GM19397 (cell line): ENCODE measurements around the gene PDE4B.

Experiments
- ATAC-seq: cut with Tn5 transposase; IDR thresholded peaks from one replicate; pipeline ENCODE4 v1.9.1; 2021; ENCODE audit warnings: mild to moderate bottlenecking, moderate library complexity; ENCODE audit not compliant: unreplicated experiment

The PDE4B gene

DNA sequence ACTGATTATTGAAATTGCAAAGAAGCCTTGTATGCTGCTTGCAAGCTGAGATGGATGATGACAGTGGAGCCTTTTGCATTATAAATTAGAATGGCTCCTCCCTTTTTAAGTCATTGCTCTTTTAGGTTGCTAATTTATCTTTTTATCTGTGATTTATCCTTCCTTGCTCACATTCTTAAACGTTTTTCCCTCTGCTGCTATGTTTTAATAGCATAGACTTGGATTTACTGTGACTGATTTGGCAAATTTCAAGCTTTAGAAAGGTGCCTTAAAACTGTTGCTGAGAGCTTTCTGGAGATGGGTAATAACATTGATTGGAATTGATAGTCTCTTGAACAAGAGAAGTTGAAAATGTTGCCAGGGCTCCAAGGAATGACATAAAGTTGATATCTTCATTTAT is 427.8 kb downstream of the PDE4B start:
- ATAC-seq: no peak

DNA sequence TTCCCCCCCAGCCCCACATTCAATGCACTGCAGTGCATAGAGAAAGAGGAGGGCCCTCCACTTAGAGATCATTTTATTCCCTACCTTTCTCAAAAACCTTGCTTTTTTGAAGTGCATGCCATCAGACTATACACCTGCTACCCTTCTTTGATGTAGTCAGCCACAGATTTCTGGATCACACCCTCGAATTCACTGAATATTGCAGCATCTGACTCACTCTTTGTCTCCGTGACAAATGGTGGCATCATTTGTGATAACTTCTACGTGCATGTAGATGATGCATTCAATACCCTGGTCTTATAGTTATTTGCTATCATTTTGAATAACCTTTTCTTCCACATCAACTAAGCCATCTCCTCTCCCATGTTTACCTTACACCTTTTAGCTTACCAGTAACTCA is 431.0 kb downstream of the PDE4B start:
- ATAC-seq: no peak

DNA sequence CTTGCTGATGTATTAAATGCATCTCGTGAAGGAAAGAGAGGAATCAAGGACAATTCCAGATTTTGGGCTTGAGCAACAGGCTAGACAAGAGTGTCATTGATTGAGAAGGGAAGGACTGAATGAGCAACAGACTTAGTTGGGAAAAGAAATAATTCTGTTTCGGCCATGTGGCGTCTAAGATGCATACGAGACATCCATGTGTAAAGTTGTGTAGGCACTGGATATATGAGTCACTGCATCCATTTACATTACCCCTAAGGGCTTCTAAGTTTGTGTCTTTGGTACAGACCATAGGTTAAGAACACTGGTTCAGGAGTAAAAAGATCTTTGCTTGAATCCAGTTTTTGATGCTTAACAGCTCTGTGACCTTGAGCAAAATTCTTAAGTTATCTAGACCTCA is 434.3 kb downstream of the PDE4B start:
- no peak for ATAC-seq

DNA sequence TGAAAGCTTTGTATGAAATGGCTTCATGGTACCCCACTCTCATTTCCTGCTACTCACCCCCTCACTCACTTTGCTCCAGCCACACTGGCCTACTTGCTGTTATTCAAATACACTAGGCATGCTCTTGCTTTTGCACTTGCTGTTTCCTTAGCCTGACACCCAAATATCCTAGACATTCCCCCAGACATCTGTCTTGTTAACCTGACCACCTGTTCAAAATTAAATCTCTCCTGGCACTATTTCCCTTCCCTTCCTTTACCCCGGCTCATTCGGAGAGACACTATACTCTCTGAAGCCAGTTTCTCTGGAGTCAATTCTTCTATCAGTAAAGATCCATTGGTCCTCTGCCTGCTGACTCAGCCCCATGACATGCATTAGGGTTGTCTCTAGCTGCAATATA is 435.3 kb downstream of the PDE4B start:
- ATAC-seq: no peak

DNA sequence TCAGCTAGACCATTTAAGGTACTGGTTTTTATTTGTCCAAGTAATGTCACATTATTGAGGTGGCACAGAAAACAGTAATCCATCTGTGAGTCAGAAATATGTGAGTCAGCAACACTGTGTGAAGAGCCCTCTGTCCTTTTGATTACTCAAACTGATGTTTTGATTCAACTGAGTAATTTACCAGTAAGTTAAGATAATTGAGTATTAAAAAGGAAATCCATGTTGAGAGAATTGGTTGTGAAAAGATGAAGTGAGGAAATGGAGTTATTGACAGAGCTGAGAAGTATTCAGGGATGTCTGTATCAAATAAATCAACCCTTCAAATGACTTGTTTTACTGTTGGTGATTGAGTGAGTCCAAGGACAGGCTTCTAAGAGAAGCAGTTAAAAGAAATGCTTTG is 438.5 kb downstream of the PDE4B start:
- no peak for ATAC-seq

DNA sequence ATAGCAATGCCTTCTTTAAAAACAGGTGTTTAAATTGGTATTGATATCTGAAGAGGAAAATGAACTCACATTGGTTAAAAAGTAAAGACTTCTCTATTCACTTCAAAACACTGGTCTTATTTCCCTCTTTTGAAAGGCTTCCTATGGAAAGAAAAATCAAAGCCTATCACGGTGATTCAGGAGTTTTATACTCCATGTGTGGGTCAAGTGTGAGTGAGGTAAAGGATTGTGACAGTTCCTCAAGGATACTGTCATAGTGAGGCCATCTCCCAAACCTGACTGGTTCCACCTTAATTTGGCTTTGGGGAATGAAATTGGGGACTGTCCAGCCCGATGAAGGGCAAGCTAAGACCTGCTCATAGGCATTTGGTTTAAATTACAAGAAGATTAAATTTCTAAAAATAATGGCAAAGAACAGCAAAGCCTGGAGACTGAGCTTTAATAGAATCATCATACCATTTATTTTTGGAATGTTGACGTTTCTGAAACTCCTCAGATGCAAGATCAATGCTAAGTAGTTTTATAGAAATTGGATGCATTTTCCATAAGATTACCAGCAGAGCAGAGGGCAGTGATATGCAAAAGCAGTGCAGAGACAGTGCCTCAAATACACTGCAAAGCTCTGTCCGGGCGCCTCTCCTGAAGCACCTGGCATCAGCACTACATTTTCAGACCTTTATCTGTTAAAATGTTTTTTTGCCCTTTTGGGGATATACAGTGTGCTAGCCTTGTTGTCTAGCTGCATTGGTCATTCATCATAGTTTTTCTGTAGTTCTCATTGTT is 439.2 kb downstream of the PDE4B start:
- no peak for ATAC-seq

DNA sequence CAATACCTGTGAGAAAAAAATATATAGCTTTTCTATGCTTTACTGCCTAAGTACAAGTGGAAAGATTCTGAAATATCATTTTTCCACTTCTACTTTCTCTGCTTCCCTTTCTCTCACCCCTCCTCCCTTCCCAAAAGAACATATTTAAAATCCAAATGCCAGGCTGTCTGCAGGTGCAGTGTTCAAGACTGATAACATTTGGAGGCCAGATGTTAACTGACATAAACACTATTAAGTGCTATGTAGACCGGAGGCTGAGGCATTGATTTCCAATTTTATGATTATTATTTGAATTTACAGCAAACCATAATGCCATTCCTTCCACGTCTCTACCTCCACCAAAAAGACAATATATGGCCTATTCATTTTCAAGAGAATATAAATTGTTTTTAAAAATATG is 444.3 kb downstream of the PDE4B start:
- ATAC-seq: no peak

DNA sequence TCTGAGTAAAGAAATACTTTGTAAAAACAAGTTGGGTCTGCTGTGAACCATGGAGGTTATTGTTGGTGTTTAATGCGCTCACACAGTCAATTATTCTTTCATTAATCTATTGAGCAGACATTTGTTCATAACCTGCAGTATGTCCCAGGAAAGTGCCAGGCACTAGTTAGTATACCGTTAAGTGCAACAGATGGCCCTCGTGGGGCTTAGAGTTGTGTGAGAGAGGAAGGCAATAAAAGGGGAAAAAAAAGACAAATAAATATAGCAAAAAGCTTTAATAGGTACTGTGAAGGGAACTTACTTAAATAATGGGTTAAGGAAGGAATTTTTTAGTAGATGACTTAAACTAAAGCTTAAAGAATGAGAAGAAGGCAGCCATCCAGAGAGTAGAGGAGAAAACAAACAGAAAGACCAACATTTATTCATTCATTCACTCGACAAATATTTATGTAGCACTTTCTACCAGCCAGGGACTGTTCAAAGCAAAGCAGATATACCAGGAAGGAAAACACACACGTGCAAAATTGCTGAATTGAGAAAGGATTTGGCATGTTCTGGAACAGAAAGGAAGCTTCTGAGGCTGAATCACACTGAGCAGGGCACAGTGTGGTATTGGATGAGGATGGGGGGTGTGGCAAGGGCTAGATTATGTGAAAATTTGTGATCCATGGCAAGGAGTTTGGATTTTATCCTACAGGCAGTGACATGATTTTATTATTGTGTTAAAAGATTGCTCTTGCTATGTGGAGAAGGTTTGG is 445.2 kb downstream of the PDE4B start:
- no peak for ATAC-seq

DNA sequence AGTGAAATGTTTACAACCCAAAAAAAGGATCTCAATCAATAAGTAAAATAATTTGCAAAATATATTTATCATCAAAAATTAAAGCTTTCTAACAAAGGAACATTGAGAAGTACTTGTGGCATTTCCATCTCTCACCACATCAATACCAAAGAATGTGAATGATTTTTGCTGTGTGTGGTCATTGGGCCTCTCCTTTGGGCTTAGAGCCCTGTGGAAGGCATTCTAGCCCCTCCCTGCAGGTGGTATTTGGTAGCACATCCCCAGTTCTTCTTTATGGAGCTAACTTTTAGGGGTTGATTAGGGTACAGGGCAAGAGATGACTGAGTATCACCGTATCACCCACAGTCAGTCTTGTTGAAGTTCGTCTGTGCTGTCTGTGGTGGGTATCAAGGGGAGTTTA is 447.1 kb downstream of the PDE4B start:
- no peak for ATAC-seq

DNA sequence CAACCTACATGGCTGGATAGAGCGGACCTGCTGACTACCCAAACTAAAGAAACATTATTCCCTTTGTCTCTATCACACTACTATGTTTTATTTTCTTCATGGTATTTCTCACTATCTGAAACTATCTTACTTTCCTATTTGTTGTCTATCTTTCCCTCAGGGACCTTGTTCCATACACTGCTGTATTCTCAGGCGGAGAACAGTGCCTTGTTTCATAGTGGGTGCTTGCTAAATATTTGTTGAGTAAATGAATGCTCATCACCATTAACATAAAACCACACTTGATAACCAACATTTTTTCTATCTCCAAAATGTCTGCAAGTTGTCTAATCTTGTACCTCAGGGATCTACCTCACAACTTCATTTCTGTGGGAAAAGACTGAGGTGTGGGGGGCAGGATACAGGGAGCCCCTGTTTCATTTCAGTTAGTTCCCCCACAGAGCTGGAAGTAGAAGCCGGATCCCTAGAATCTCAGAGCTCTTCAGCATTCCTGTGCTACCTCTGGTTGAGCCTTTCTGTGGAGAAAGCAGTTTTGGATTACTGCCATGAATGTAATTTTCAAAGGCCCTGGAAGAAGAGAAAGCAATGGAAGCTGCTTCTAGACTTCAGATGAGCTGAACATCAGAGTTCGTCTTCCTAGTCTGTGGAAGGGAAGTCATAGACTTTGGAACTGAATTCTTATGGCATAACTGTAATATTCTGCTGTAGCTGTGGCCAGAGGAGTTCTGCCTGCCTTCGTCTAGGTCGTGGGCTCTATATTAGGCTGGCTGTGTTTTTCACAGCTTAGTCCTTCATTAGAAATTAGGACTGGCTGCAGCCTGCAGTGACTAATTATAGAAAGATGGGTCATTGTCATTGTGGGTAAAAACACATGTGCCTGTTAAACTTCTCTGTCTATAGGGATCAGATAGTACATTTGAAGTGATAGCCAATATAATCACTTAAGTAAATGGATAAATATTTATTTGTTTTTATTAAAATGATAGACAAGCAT is 448.1 kb downstream of the PDE4B start:
- ATAC-seq: no peak

DNA sequence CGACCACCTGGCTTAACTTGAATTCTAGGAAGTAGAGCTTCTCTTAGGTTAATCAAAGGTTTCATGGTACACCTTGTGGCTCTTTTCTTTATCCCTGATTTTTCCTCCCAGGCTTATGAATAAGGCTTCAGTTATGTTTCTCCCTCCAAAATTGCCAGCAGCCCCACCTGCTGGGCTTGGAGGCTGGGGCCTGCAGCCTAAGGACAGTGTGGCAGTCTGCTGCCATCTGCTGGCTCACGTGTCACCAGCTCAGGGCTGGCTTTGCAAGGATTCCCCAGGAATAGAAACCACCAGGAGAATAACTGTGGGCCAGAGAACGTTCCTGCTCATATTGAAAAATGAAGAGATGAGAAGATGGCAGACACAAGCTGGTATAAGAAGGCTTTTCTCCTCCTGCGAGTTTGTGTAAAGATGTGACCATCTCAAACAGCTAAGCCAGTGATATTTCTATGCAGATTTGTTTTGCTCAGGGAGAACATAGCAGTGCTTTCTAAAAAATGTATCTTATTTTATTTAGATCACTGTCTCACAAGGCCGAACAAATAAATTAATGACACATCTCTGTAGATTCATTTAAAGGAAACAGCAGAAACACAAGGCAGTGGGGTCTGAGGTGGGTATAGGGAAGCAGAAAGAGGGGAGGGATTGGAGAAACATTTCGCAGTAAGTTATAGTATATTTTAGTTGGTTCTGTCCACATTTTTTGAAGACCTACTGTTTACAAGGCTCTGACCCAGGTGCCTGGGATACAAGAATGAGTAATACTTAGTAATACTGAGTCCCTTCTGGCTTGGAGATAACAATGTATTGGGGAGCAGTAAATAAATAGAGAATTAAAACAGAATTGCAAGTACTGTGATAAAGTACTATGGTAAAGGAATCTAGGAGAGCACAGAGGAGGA is 450.2 kb downstream of the PDE4B start:
- ATAC-seq: peak; percentile 74

DNA sequence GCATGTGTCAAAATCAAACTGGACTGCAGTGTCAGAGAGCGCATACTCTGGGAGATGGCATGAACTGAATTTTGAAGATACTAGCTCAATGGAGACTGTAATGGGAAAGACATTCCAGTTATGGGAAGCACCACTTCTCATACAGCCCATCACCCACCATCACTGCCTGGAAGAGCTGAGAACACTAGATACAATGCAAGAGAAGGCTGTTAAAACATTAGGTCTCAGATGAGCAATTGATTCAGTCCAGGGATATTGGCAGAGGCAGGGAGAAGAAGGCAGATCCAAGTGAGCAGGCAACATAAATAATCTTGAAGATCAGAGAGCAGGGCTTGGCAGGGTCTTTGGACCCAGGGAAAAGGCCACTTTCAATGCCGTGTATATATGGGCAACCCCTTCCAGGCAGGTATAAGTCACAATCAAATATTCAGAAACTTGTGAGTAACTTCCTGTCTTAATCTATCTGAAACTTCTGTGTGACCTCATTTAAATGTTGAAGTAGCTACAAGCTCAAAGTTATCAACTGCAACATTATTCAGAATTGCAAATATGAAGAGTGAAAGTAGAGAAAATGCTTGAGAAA is 450.9 kb downstream of the PDE4B start:
- peak; percentile 42 for ATAC-seq

DNA sequence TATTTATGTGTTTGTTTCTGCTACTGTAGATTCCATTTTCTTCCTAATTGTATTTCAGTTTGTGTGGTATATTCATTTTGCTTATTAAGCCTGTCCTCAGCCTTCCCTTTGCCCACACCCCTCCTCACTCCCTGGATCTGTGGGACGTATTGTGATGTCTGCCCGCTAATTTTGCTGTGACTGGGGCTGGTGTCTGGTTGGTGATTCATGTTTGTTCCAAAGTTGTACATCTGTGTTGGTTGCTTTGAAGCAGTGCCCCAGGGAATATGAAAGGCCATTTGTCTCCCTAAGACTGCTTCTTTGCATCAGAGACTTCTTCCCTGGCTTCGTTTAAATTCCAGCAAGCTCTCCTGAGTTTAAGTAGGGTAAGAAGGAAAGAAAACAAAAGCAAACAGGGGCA is 451.7 kb downstream of the PDE4B start:
- ATAC-seq: no peak

DNA sequence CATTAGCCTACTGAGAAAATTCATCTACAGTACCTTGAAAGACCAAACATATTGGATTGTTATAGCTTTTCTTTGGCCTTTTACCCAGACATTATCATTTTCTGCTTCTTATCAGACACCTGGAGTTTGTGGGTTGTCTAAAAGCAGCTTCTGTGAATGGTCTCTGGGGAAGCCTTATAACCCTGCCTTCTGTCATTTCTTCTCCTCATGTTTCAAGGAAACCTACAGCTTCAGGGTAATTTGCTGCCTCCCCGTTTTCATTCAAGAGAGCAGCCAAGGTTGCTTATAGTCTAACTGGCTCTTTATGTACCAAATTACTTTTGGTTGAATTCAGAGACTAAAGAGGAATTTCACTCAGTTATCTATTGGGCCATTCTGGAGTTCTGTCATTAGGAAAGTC is 453.0 kb downstream of the PDE4B start:
- ATAC-seq: no peak

DNA sequence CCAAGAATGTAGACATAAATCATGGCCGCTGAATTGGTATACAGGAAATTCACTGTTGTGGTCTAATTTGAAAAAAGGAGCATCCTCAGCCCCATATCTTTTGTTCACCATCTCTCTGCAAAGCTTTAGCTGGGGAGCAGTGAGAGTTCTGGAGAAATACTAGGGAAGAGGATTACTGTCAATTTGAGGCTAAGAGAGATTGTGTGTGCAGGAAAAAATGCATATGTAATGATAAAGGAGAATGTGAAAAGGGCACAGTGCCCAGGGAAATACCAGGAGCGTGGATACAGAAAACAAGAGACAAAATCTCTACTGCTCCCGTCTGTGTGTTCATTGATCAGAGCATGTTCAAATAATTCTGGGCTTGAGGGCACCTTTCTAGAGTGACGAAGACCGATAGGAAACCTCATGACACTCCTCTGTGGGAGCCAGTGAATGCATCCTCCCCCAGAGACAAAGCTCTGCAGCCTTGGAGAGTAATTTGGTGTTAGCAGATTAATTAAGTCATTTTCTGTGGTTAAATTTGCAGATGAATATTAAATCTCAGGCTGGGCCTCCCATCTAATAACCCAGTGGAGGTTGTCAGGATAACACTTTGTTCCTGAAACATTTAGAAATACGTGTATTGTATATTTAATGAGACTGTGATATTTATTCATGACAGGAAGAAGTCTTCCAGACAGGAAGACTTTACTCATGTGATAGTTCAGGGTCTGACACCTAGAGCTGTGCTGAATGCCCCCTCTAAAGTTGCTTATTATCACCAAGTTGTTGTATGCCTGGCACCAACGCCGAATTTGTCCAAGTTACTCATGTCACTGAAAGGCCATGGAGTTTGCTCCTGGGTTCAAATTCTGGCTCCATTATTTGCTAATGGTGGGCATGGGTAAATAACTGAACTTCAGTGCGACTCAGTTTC is 453.9 kb downstream of the PDE4B start:
- no peak for ATAC-seq

DNA sequence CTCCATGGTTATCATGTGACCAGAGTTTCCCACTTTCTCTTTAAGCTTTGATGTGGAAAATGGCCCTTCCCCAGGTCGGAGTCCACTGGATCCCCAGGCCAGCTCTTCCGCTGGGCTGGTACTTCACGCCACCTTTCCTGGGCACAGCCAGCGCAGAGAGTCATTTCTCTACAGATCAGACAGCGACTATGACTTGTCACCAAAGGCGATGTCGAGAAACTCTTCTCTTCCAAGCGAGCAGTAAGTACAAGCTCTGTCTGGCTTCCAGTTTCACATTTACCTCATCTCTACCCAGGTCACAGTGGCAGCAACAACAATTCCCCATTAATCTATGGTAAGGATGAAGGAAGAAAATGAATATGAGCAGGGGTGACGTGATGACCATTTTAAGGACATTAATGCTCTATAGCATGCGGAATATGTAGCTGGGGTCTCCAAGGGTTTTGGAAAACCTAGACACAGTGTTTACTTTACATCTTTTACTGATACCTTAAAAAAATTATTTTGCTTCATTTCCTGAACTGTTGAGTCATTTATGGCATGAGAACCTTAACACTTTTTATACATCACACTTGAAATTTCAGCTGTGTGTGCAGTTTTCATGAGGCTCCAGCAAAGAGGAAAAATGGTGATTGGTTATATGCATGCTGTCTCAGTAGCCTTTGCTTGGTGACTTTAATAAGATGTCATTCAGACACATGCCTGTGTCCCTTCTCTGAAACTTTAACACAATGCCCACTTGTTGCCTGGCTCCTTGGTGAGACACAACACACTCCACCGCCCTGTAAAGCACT is 454.9 kb downstream of the PDE4B start:
- ATAC-seq: no peak

DNA sequence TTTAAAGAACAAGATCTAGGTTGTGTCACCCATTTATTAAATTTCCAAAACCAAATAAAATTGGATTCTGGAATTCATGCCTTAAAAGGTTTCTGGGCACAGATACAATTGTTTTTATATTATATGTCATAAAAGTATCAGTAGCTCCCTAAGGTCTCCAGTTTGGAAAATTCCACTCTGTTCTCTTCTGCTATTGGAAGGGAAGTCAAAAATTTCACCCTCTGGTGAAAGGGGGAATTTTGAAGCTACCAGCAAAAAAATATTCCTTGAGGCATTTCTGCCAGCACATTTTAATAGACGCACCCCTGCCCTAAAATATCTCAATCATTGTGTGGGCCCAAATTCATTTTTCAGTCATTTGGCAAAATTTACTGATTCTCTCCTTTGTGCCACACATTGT is 455.6 kb downstream of the PDE4B start:
- ATAC-seq: no peak

DNA sequence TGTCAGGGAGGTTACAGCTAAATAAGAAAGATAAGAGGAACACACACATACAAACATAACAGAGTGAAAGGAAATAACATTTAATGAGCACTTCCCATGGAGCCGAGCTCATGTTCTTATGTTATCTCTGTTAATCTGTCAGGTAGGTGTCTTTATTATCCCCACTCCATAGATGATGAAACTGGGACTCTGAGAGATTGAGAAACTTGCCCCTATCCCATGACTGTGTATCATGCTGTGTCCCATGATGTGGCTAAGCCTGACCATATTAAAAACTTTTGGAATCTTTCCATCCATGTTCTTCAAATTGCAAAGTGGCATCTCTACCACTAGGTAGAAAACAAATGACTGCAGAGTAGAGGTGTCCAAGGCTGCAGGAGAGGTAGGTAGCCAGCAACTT is 456.1 kb downstream of the PDE4B start:
- no peak for ATAC-seq
